Smooth muscle cell (in vitro differentiated cells): ENCODE data around the gene PHF12. TPM values are rescaled to one million over a fixed set of nuclear protein-coding genes. Genes with fewer than 3 reads are reported as not detected.

Source experiments
- DNase-seq: peaks from one replicate; lab custom pipeline; 2025; ENCODE audit not compliant: unreplicated experiment; lab: John Stamatoyannopoulos, UW
- H2AFZ ChIP-seq: fragments of 200-600 bp; sonication (generic); 2 replicates; pipeline ENCODE4 v1.6.0; 2016; ENCODE audit warnings: antibody characterized with exemption, low read depth, mild to moderate bottlenecking
- H3F3A ChIP-seq: fragments of 200-600 bp; sonication (generic); 2 replicates; pipeline ENCODE4 v1.6.0; 2017; ENCODE audit warnings: antibody characterized with exemption, low read depth
- H3K27ac ChIP-seq: fragments of 200-600 bp; sonication (generic); 2 replicates; pipeline ENCODE4 v1.5.1; 2016; ENCODE audit warnings: low read depth, mild to moderate bottlenecking
- H3K27me3 ChIP-seq: fragments of 200-600 bp; sonication (generic); 2 replicates; pipeline ENCODE4 v1.6.1; 2016; ENCODE audit warnings: low read depth, mild to moderate bottlenecking
- H3K36me3 ChIP-seq: fragments of 200-600 bp; sonication (generic); 2 replicates; pipeline ENCODE4 v1.5.1; 2016; ENCODE audit warnings: low read depth
- H3K4me1 ChIP-seq: fragments of 200-600 bp; sonication (generic); 2 replicates; pipeline ENCODE4 v1.5.1; 2016; ENCODE audit warnings: low read depth
- H3K4me2 ChIP-seq: fragments of 200-600 bp; sonication (generic); 2 replicates; pipeline ENCODE4 v1.6.0; 2016; ENCODE audit warnings: mild to moderate bottlenecking
- H3K4me3 ChIP-seq: fragments of 200-600 bp; sonication (generic); 2 replicates; pipeline ENCODE4 v1.5.1; 2016; ENCODE audit warnings: mild to moderate bottlenecking
- H3K79me2 ChIP-seq: fragments of 200-600 bp; sonication (generic); 2 replicates; pipeline ENCODE4 v1.6.0; 2016; ENCODE audit warnings: low read depth, mild to moderate bottlenecking
- H3K9ac ChIP-seq: fragments of 200-600 bp; sonication (generic); 2 replicates; pipeline ENCODE4 v1.6.0; 2016; ENCODE audit warnings: low read depth
- H3K9me3 ChIP-seq: fragments of 200-600 bp; sonication (generic); replicated peaks from 2 replicates; pipeline ENCODE4 v1.5.1; 2016; ENCODE audit warnings: low read depth
- H4K20me1 ChIP-seq: fragments of 200-600 bp; sonication (generic); 2 replicates; pipeline ENCODE4 v1.6.0; 2016; ENCODE audit warnings: low read depth
- WGBS: methylation state at CpG from one replicate; pipeline ENCODE4 v1.1.7; 2016; ENCODE audit warnings: low lambda C conversion rate; 5-methylcytosine and 5-hydroxymethylcytosine counted together
- polyA plus RNA-seq: library from polyadenylated mRNA; unstranded; fragments of >200 nt; fragmentation: Nextera tagmentation; extraction: Ambion mirVana; gene quantifications from 2 replicates; pipeline ENCODE4 v1.2.1, GENCODE V29; 2016
- total RNA-seq: library from RNA; depleted of rRNA; stranded (reverse); fragments of >200 nt; gene quantifications from 2 replicates; pipeline ENCODE4 v1.2.3, GENCODE V29; 2014
- TF ChIP-seq, protein P1 (sequence below): fragments of 200-600 bp; sonication (generic); IDR thresholded peaks from 2 replicates; pipeline ENCODE4 v1.5.1; 2017; ENCODE audit warnings: borderline replicate concordance, mild to moderate bottlenecking, antibody characterized with exemption; ENCODE audit not compliant: insufficient read depth, poor library complexity, severe bottlenecking

PHF12 gene
- total and polyA plus RNA-seq, 2 experiments from 2014 or later: 14.0 to 18.9 TPM

DNA sequence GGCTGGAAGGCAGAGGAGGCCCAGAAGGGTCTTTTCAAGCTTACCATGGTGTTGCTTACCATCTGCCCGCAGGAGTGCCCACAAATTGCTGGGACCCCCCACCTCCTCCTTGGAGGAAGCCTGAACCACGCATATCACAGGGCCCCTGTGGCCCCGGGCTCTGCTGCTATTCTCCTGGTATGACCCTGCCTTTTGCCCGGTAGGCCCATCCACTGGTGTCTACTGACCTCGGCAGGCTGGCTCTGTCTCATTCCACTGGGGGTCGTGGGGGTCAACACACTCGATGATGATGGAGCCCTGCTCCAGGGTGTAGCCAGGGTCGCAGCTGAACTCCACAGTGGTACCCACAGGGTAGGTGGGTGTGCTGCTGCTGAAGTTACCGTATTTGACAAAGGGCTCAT lies 8.2 kb upstream of the PHF12 start:
- WGBS: 94% methylated on average over 9 of the region's 9 CpGs

DNA sequence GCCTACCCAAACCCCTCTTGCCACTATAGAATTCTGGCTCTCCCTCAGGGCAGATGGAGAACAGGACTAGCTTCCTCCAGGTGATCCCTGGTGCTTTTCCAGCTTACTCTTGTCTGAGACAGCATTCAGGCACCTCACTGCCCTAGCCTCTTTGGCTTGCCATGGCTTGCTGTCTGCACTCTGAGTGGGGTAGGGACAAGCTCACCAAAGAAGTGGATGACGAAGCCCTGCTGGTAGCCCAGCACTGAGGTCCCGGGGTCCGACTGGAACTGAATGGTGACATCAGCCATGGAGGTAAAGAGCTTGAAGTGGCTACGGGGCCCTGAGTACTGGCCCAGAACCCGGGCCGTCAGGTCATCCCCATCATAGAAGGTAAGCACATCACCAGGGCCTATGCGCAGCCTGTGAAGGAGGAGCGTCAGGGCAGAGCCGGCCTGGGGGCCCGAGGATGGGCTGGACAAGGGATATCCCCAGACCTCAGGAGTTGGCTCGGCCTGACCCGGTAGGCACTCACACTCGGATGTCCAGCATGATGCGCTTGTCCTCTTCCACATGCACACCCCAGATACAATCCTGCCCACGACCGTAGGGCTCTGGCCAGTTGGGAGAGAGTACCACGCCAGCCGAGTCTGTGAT lies 7.6 kb upstream of the PHF12 start:
- no peaks in the 10 kb centered on the region for H3F3A ChIP-seq
- H3K9ac ChIP-seq: no peak overlapping the region
- no peak for DNase-seq
- no peaks in the 10 kb centered on the region for H4K20me1 ChIP-seq
- no peaks in the 10 kb centered on the region for H3K36me3 ChIP-seq
- no peak overlapping the region for H3K4me3 ChIP-seq
- H3K79me2 ChIP-seq: no peaks in the 10 kb centered on the region
- no peaks in the 10 kb centered on the region for H3K9me3 ChIP-seq
- no peaks in the 10 kb centered on the region for H3K4me1 ChIP-seq
- WGBS: 95% methylated on average over 18 of the region's 18 CpGs
- H3K27me3 ChIP-seq: peaks cover 12% of the 10 kb centered on the region
- no peak overlapping the region for H3K27ac ChIP-seq
- no peak overlapping the region for H2AFZ ChIP-seq
- TF ChIP-seq, protein P1, sequence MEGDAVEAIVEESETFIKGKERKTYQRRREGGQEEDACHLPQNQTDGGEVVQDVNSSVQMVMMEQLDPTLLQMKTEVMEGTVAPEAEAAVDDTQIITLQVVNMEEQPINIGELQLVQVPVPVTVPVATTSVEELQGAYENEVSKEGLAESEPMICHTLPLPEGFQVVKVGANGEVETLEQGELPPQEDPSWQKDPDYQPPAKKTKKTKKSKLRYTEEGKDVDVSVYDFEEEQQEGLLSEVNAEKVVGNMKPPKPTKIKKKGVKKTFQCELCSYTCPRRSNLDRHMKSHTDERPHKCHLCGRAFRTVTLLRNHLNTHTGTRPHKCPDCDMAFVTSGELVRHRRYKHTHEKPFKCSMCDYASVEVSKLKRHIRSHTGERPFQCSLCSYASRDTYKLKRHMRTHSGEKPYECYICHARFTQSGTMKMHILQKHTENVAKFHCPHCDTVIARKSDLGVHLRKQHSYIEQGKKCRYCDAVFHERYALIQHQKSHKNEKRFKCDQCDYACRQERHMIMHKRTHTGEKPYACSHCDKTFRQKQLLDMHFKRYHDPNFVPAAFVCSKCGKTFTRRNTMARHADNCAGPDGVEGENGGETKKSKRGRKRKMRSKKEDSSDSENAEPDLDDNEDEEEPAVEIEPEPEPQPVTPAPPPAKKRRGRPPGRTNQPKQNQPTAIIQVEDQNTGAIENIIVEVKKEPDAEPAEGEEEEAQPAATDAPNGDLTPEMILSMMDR: no peak
- H3K4me2 ChIP-seq: no peak overlapping the region

More for the DNA sequence above, 8.2 kb upstream of the PHF12 start:
- Histone ChIP-seq H3K27me3 (peaks cover 14% of the 10 kb centered on the region), H3K9me3 (no peaks in the 10 kb centered on the region), H2AFZ (no peak overlapping the region), H3K4me3 (no peak overlapping the region), H3K27ac (no peak overlapping the region), H4K20me1 (no peaks in the 10 kb centered on the region), H3K4me1 (no peaks in the 10 kb centered on the region), H3K36me3 (no peaks in the 10 kb centered on the region), H3K4me2 (no peak overlapping the region), H3K9ac (no peak overlapping the region), H3F3A (no peaks in the 10 kb centered on the region), H3K79me2 (no peaks in the 10 kb centered on the region)
- TF ChIP-seq, protein P1: no peak
- DNase-seq: no peak

DNA sequence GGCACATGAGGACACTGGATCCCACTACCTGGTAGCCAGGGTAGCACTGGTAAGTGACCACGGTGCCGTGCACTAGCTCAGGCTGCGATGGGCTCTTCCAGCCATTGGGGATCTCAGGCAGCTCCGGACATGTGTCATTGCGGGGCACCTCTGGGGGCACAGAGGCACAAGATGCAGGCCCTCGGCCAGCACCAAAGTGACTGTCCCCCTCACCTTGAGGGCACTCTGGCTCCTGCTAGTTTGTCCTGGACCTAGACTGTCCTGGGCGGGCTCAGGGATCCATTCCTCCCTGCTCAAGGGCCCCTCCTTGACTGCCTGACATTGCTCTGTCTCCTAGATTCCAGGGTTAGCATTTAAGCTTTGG lies 6.7 kb upstream of the PHF12 start:
- no peaks in the 10 kb centered on the region for H4K20me1 ChIP-seq
- no peaks in the 10 kb centered on the region for H3F3A ChIP-seq
- no peaks in the 10 kb centered on the region for H3K79me2 ChIP-seq
- H2AFZ ChIP-seq: no peak overlapping the region
- H3K27ac ChIP-seq: no peak overlapping the region
- 92% methylated on average over 7 of the region's 7 CpGs for WGBS
- no peaks in the 10 kb centered on the region for H3K9me3 ChIP-seq
- peaks cover 6% of the 10 kb centered on the region for H3K27me3 ChIP-seq
- no peak overlapping the region for H3K4me3 ChIP-seq
- H3K4me2 ChIP-seq: no peak overlapping the region
- TF ChIP-seq, protein P1: no peak
- H3K4me1 ChIP-seq: no peaks in the 10 kb centered on the region
- H3K9ac ChIP-seq: no peak overlapping the region
- no peaks in the 10 kb centered on the region for H3K36me3 ChIP-seq
- DNase-seq: no peak

DNA sequence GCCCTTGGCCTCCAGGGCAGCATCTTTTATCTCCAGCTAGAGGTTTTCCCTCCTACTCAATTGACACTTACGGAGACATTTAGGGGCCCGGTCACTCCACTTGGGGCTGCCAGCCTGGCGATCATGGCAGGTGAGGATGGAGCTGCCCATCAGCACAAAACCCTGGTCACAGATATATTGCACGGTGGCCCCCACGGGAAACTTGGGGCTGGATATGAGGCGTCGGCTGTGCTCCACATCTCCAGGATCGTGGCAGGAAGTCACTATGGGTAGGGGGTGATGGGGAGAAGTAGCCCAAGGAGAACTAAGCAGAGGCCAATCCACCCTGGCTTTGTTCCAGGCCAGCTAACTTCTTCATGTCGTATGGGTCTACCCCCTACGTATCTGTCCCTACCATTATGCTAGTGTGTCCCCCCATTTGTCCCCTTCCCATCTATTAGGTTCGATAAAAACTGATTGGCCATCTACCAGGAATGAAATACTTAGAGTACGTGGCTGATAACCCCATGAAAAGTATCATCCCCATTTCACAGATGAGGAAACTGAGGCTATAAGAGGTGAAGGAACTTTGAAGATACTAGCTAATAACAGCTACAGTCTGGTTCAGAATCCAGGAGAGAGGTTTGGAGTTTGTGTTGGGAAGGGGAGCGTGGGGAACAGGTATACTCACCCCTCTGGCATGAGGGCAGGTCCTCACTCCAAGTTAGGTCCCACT lies 6.1 kb upstream of the PHF12 start:
- no peak for DNase-seq
- Histone ChIP-seq H2AFZ (no peak overlapping the region), H3K79me2 (no peaks in the 10 kb centered on the region), H3K27ac (no peak overlapping the region), H3K9ac (no peak overlapping the region), H3K27me3 (peaks cover 6% of the 10 kb centered on the region), H4K20me1 (no peaks in the 10 kb centered on the region), H3K4me1 (no peaks in the 10 kb centered on the region), H3K4me3 (no peak overlapping the region), H3K4me2 (no peak overlapping the region), H3K9me3 (no peaks in the 10 kb centered on the region), H3F3A (no peaks in the 10 kb centered on the region), H3K36me3 (no peaks in the 10 kb centered on the region)
- TF ChIP-seq, protein P1: no peak
- WGBS: 98% methylated on average over 13 of the region's 13 CpGs
